K562 (cell line): Measurements from ENCODE around the gene RASSF1. TPM values are rescaled to one million over a fixed set of nuclear protein-coding genes. Genes with fewer than 3 reads are reported as not detected.

Source experiments
- CEBPZ ChIP-seq: fragments of 150-350 bp; IDR thresholded peaks from 2 replicates; pipeline ENCODE4 v1.6.1; 2014; ENCODE audit warnings: low read depth, mild to moderate bottlenecking, low read length, borderline replicate concordance
- DPF2 ChIP-seq: fragments of 450-650 bp; IDR thresholded peaks from 2 replicates; pipeline ENCODE4 v1.6.1; 2016
- HNRNPUL1 ChIP-seq: fragments of 200-400 bp; formaldehyde crosslinking; IDR thresholded peaks from 2 replicates; pipeline ENCODE4 v1.6.1; 2017; ENCODE audit warnings: low read length
- MTA3 ChIP-seq: fragments of 450-650 bp; formaldehyde crosslinking; IDR thresholded peaks from 2 replicates; pipeline ENCODE4 v1.6.1; 2017; ENCODE audit warnings: mild to moderate bottlenecking, borderline replicate concordance
- NR2C2 ChIP-seq, 2 experiments: fragments of 200-800 bp in 1 of 2; sonication (Bioruptor generic) in 1 of 2; sonication (generic) in 1 of 2; formaldehyde crosslinking in 1 of 2; IDR thresholded peaks; 2 replicates each; pipeline versions ENCODE4 v1.6.1 to v1.8.0; 2016 to 2022; ENCODE audit warnings: mild to moderate bottlenecking in 1 of 2, missing compliant biosample characterization in 1 of 2, missing genetic modification characterization in 1 of 2, missing genetic modification reagents in 1 of 2
- NR3C1 ChIP-seq: sonication (generic); formaldehyde crosslinking; IDR thresholded peaks from 2 replicates; pipeline ENCODE4 v1.8.1; 2022; ENCODE audit warnings: missing genetic modification reagents
- USF1 ChIP-seq: sonication (generic); formaldehyde crosslinking; IDR thresholded peaks from 2 replicates; pipeline ENCODE4 v1.9.0; 2022; ENCODE audit warnings: mild to moderate bottlenecking, missing genetic modification reagents
- VEZF1 ChIP-seq: fragments of 200-800 bp; sonication (Bioruptor generic); IDR thresholded peaks from 2 replicates; pipeline ENCODE4 v1.6.1; 2017; ENCODE audit warnings: missing genetic modification characterization, missing compliant biosample characterization
- ZBTB7A ChIP-seq: IDR thresholded peaks from 2 replicates; pipeline ENCODE4 v1.6.1; 2011; ENCODE audit warnings: low read depth, mild to moderate bottlenecking, low read length, moderate library complexity, borderline replicate concordance; ENCODE audit not compliant: control insufficient read depth
- ZNF354B ChIP-seq: fragments of 250-450 bp; sonication (Bioruptor Pico); IDR thresholded peaks from 2 replicates; pipeline ENCODE4 v1.4.0; 2020
- polyA plus RNA-seq, 8 experiments: library from polyadenylated mRNA; depleted of rRNA in 4 of 8; stranded (reverse) in 5 of 8; unstranded in 3 of 8; fragments of >200 nt; fragmentation: Nextera tagmentation in 2 of 8; fragmentation: Illumina TruSeq in 1 of 8; extraction: Ambion mirVana in 2 of 8; extraction: Trizol in 1 of 8; gene quantifications; 2 replicates each; pipeline versions ENCODE4 v1.2.1 to v1.2.3, GENCODE V29; 2011 to 2014; ENCODE audit warnings: inconsistent platforms in 1 of 8, missing spikeins in 1 of 8
- total RNA-seq, 7 experiments: library from RNA; depleted of rRNA in 6 of 7; stranded (reverse); fragments of >200 nt in 6 of 7; fragmentation: Illumina TruSeq in 2 of 7; extraction: Trizol in 2 of 7; gene quantifications; 2 replicates each; pipeline versions ENCODE4 v1.2.1 to v1.2.3, GENCODE V29; 2011 to 2021; ENCODE audit warnings: low replicate concordance in 1 of 7
- TF ChIP-seq, protein P1 (sequence below): IDR thresholded peaks from 2 replicates; pipeline ENCODE4 v1.6.1; 2014; ENCODE audit warnings: antibody characterized with exemption
- TF ChIP-seq, protein P2 (sequence below): fragments of 250-450 bp; sonication (Bioruptor Pico); IDR thresholded peaks from 2 replicates; pipeline ENCODE4 v1.4.0; 2020
- TF ChIP-seq, protein P3 (sequence below): fragments of 450-650 bp; IDR thresholded peaks from 2 replicates; pipeline ENCODE4 v1.6.1; 2018; ENCODE audit not compliant: partially characterized antibody

The RASSF1 gene
- total and polyA plus RNA-seq, 9 of the 15 experiments (the other 6 are each of a cell fraction or from before 2014, with no cell fraction given): 3.6 to 57.1 (median 24.6) TPM

GRCh38 chr3:50358911-50359759 lies 18.5 kb upstream of the RASSF1 start, which contains the start of gene TMEM115 (continued):
- peak; percentile 61 for TF ChIP-seq VEZF1 (CRISPR knock-in tag)
- TF ChIP-seq, protein P1, sequence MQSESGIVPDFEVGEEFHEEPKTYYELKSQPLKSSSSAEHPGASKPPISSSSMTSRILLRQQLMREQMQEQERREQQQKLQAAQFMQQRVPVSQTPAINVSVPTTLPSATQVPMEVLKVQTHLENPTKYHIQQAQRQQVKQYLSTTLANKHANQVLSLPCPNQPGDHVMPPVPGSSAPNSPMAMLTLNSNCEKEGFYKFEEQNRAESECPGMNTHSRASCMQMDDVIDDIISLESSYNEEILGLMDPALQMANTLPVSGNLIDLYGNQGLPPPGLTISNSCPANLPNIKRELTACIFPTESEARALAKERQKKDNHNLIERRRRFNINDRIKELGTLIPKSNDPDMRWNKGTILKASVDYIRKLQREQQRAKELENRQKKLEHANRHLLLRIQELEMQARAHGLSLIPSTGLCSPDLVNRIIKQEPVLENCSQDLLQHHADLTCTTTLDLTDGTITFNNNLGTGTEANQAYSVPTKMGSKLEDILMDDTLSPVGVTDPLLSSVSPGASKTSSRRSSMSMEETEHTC: no peak
- peak; percentile 72; the same call in 1 of the 2 replicates for TF ChIP-seq NR2C2 (CRISPR knock-in tag; IDR thresholded peaks at IDR 0.05)
- TF ChIP-seq NR2C2 (tag; IDR thresholded peaks at IDR 0.05): peak; percentile 93
- TF ChIP-seq CEBPZ: no peak
- TF ChIP-seq, protein P2, sequence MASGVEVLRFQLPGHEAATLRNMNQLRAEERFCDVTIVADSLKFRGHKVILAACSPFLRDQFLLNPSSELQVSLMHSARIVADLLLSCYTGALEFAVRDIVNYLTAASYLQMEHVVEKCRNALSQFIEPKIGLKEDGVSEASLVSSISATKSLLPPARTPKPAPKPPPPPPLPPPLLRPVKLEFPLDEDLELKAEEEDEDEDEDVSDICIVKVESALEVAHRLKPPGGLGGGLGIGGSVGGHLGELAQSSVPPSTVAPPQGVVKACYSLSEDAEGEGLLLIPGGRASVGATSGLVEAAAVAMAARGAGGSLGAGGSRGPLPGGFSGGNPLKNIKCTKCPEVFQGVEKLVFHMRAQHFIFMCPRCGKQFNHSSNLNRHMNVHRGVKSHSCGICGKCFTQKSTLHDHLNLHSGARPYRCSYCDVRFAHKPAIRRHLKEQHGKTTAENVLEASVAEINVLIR (CRISPR knock-in tag): peak; percentile 53
- TF ChIP-seq, protein P3, sequence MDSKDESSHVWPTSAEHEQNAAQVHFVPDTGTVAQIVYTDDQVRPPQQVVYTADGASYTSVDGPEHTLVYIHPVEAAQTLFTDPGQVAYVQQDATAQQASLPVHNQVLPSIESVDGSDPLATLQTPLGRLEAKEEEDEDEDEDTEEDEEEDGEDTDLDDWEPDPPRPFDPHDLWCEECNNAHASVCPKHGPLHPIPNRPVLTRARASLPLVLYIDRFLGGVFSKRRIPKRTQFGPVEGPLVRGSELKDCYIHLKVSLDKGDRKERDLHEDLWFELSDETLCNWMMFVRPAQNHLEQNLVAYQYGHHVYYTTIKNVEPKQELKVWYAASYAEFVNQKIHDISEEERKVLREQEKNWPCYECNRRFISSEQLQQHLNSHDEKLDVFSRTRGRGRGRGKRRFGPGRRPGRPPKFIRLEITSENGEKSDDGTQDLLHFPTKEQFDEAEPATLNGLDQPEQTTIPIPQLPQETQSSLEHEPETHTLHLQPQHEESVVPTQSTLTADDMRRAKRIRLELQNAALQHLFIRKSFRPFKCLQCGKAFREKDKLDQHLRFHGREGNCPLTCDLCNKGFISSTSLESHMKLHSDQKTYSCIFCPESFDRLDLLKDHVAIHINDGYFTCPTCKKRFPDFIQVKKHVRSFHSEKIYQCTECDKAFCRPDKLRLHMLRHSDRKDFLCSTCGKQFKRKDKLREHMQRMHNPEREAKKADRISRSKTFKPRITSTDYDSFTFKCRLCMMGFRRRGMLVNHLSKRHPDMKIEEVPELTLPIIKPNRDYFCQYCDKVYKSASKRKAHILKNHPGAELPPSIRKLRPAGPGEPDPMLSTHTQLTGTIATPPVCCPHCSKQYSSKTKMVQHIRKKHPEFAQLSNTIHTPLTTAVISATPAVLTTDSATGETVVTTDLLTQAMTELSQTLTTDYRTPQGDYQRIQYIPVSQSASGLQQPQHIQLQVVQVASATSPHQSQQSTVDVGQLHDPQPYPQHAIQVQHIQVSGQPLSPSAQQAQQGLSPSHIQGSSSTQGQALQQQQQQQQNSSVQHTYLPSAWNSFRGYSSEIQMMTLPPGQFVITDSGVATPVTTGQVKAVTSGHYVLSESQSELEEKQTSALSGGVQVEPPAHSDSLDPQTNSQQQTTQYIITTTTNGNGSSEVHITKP: peak; percentile 51
- TF ChIP-seq MTA3: peak; percentile 69; the same call in 1 of the 2 replicates
- TF ChIP-seq ZBTB7A: 0 out of 2 replicates have a peak, but pooled peaks have one; percentile 19
- 0 out of 2 replicates have a peak, but pooled peaks have one; percentile 51 for TF ChIP-seq NR3C1 (CRISPR knock-in tag)
- TF ChIP-seq HNRNPUL1: no peak
- peak; percentile 49 for TF ChIP-seq USF1
- 0 out of 2 replicates have a peak, but pooled peaks have one; percentile 7 for TF ChIP-seq ZNF354B (CRISPR knock-in tag)
- no peak for TF ChIP-seq DPF2
